Measurements from ENCODE around the gene PRDX5.

GRCh38 chr11:64355078-64355940, 37.4 kb downstream of the PRDX5 start:
- TF ChIP-seq CTCF (IDR thresholded peaks at IDR 0.05) = peak; percentile 53 to 83 (median 66)
- TF ChIP-seq POLR2A (IDR thresholded peaks at IDR 0.05) = peak; percentile 51
- no peak for TF ChIP-seq EP300 (IDR thresholded peaks at IDR 0.05; ENCODE audit: low read depth)
- TF ChIP-seq POLR2AphosphoS5 (IDR thresholded peaks at IDR 0.05) = no peak

Data from transverse colon (tissue), 4 donors.